Large intestine (tissue), 3 donors: ENCODE results near the gene TSPAN10. TPM values are rescaled to one million over a fixed set of nuclear protein-coding genes. Genes with fewer than 3 reads are reported as not detected.
A peak's percentile ranks its signal among the peaks of the same experiment; 100 is the strongest.

Experiments
- DNase-seq, 2 donors: peaks; one replicate each; pipeline versions ENCODE4 v3.0.0 to v3.0.0-alpha.2; 2013
- H3K27ac ChIP-seq: one replicate; pipeline ENCODE4 v1.5.1; 2013; ENCODE audit warnings: low read length
- H3K27me3 ChIP-seq: 2 replicates; pipeline ENCODE4 v1.6.1; 2013; ENCODE audit warnings: low read length; ENCODE audit not compliant: control insufficient read depth, insufficient read depth
- H3K36me3 ChIP-seq: 2 replicates; pipeline ENCODE4 v1.6.1; 2013; ENCODE audit warnings: low read length; ENCODE audit not compliant: control insufficient read depth, insufficient read depth
- H3K4me1 ChIP-seq: one replicate; pipeline ENCODE4 v1.6.1; 2013; ENCODE audit warnings: low read length; ENCODE audit not compliant: control insufficient read depth, insufficient read depth
- H3K4me3 ChIP-seq: one replicate; pipeline ENCODE4 v1.5.1; 2013; ENCODE audit warnings: low read length
- H3K9me3 ChIP-seq: one replicate; pipeline ENCODE4 v1.6.1; 2013; ENCODE audit warnings: mild to moderate bottlenecking, low read depth, low read length, moderate library complexity; ENCODE audit not compliant: control insufficient read depth
- WGBS: methylation state at CpG from one replicate; pipeline ENCODE4 v1.1.5; 2013; ENCODE audit warnings: low lambda C conversion rate; ENCODE audit not compliant: insufficient coverage; 5-methylcytosine and 5-hydroxymethylcytosine counted together
- polyA plus RNA-seq: library from polyadenylated mRNA; unstranded; fragments of 120-200 nt; gene quantifications from one replicate; pipeline ENCODE4 v1.2.1, GENCODE V29; 2013

The TSPAN10 gene
- polyA plus RNA-seq, 1 donor: 1.2 TPM

- no CpG with 5 or more reads among the region's 4 CpGs for WGBS
- H3K4me3 ChIP-seq: no peak overlapping the region
- H3K4me1 ChIP-seq: peaks cover 10% of the 10 kb centered on the region
- H3K36me3 ChIP-seq: peaks cover 3% of the 10 kb centered on the region
- no peak for DNase-seq
- H3K27me3 ChIP-seq: no peaks in the 10 kb centered on the region
- H3K27ac ChIP-seq: no peak overlapping the region
- peaks cover 3% of the 10 kb centered on the region for H3K9me3 ChIP-seq
Observed at GRCh38 chr17:81662002-81662401, 25.0 kb downstream of the TSPAN10 start.

DNA sequence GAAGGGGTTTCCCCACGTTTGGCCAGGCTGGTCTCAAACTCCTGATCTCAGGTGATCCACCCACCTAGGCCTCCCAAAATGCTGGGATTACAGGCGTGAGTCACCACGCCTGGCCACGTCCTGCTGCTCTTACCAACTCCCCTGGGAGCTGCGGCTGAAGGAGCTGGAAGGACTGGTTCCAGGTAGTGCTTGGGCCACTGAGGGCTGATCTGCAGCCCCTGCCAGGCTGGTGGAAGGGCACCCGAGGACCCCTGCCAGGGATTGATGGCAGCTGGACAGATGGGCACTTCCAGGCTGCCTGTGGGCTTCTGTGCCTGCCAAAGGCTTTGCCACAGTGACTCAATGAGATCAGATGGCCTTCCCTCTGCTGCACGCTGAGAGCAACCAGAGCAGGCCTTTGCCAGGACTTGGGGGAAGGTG is 27.1 kb downstream of the TSPAN10 start:
- H3K27me3 ChIP-seq: no peaks in the 10 kb centered on the region
- no CpG with 5 or more reads among the region's 7 CpGs for WGBS
- DNase-seq: no peak
- peaks cover 3% of the 10 kb centered on the region for H3K9me3 ChIP-seq
- H3K36me3 ChIP-seq: peaks cover 9% of the 10 kb centered on the region
- no peak overlapping the region for H3K4me3 ChIP-seq
- peaks cover 10% of the 10 kb centered on the region for H3K4me1 ChIP-seq
- H3K27ac ChIP-seq: no peak overlapping the region

- Histone ChIP-seq H3K27me3 (no peaks in the 10 kb centered on the region), H3K9me3 (peaks cover 3% of the 10 kb centered on the region), H3K27ac (peak overlapping the region; percentile 56), H3K36me3 (peaks cover 17% of the 10 kb centered on the region), H3K4me3 (peak overlapping the region; percentile 86), H3K4me1 (peaks cover 10% of the 10 kb centered on the region)
- WGBS: no CpG with 5 or more reads among the region's 30 CpGs
- peak in 1 of 2 donors; percentile 28 for DNase-seq
Observed at GRCh38 chr17:81665205-81666091, 28.5 kb downstream of the TSPAN10 start.

GRCh38 chr17:81666092-81666341 is 29.0 kb downstream of the TSPAN10 start:
- Histone ChIP-seq H3K36me3 (peaks cover 20% of the 10 kb centered on the region), H3K4me1 (peaks cover 10% of the 10 kb centered on the region), H3K9me3 (peaks cover 3% of the 10 kb centered on the region), H3K27me3 (no peaks in the 10 kb centered on the region), H3K27ac (peak overlapping the region; percentile 56), H3K4me3 (peak overlapping the region; percentile 86)
- WGBS: no CpG with 5 or more reads among the region's 16 CpGs
- no peak for DNase-seq

DNA sequence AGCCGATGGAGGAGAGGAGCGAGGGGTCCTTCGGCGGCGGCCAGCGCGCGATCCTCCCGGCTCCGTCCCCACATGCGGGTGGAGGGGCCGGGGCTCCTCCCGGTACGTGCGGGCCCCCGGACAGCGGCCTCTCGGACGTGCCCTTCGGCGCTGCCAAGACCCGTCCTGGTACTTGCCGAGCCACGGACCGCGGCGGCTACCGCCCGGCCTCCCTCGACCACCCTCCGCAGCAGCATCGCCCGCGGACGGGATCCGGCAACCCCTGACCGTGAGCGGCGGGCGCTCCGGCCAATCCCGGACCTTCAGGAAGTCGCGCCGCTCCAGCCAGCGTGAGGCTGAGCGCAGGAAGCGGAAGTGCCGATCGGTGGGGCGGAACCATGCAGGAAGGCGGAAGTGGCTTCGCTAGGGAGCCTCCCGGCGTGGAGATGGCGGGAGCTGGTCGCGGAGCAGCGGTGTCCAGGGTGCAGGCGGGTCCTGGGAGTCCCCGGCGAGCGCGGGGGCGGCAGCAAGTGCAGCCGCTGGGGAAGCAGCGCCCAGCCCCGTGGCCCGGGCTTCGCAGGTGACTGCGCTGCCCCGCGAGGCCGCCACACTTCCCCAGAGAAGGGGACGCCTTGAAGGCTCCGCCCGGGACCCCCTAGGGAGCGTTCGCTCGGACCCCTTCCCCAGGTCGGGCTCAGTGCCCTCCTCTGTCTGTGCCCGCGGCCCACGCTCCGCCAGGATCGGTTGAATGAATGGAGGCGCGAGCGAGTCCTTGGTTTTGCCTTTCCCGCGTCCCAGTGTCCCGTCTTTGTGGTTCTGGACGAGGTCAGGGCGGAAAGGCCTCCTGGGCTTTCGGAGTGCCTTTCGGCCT is 29.6 kb downstream of the TSPAN10 start, which contains the start of the genes CCDC137 and OXLD1:
TSS of gene CCDC137 (plus strand) at position 396 of the 850 bp plus-strand sequence. CDS start at position 426, 30 bp downstream.
TSS of gene OXLD1 (minus strand) at position 264 of the 850 bp plus-strand sequence. CDS start at position 236, 28 bp downstream.
- Histone ChIP-seq H3K4me3 (peak within 1 kb of the TSS; percentile 86), H3K27me3 (no peaks in the 10 kb centered on the region), H3K9me3 (peaks cover 3% of the 10 kb centered on the region), H3K27ac (peak within 1 kb of the TSS; percentile 56), H3K36me3 (peaks cover 26% of the 10 kb centered on the region), H3K4me1 (peaks cover 10% of the 10 kb centered on the region)
- no CpG with 5 or more reads among the region's 96 CpGs for WGBS
- peak; percentile 92 to 94 for DNase-seq

- peak overlapping the region; percentile 86 for H3K4me3 ChIP-seq
- no peak overlapping the region for H3K27ac ChIP-seq
- no peak for DNase-seq
- 100% methylated on average over 3 of the region's 18 CpGs for WGBS
- H3K9me3 ChIP-seq: peaks cover 3% of the 10 kb centered on the region
- H3K4me1 ChIP-seq: peaks cover 10% of the 10 kb centered on the region
- no peaks in the 10 kb centered on the region for H3K27me3 ChIP-seq
- H3K36me3 ChIP-seq: peaks cover 38% of the 10 kb centered on the region
Observed at GRCh38 chr17:81667754-81668153, 30.8 kb downstream of the TSPAN10 start.

GRCh38 chr17:81672504-81672903 is 35.5 kb downstream of the TSPAN10 start:
- no peak for DNase-seq
- Histone ChIP-seq H3K9me3 (no peaks in the 10 kb centered on the region), H3K4me1 (no peaks in the 10 kb centered on the region), H3K36me3 (peaks cover 53% of the 10 kb centered on the region), H3K4me3 (no peak overlapping the region), H3K27ac (no peak overlapping the region), H3K27me3 (no peaks in the 10 kb centered on the region)
- no CpG with 5 or more reads among the region's 18 CpGs for WGBS

GRCh38 chr17:81672954-81673353 is 36.0 kb downstream of the TSPAN10 start:
- H3K4me3 ChIP-seq: no peak overlapping the region
- no CpG with 5 or more reads among the region's 16 CpGs for WGBS

GRCh38 chr17:81673561-81674258 is 36.7 kb downstream of the TSPAN10 start:
- Histone ChIP-seq H3K36me3 (peaks cover 48% of the 10 kb centered on the region), H3K4me1 (no peaks in the 10 kb centered on the region), H3K27ac (no peak overlapping the region), H3K27me3 (no peaks in the 10 kb centered on the region), H3K4me3 (no peak overlapping the region), H3K9me3 (no peaks in the 10 kb centered on the region)
- WGBS: no CpG with 5 or more reads among the region's 18 CpGs
- DNase-seq: no peak

More at GRCh38 chr17:81672954-81673353, 36.0 kb downstream of the TSPAN10 start:
- Histone ChIP-seq H3K9me3 (no peaks in the 10 kb centered on the region), H3K4me1 (no peaks in the 10 kb centered on the region), H3K27ac (no peak overlapping the region), H3K36me3 (peaks cover 53% of the 10 kb centered on the region), H3K27me3 (no peaks in the 10 kb centered on the region)
- no peak for DNase-seq
